GM13977 (cell line): ENCODE data around the gene MC5R.
"Not testable (repeated sequence)": the region's sequence is repeated elsewhere in the genome, so short reads cannot be mapped to it uniquely, and the experiment has no call there.

Experiments
- DNase-seq: peaks from one replicate; pipeline ENCODE4 v3.0.0; 2012; ENCODE audit warnings: low spot score
- CTCF ChIP-seq: IDR thresholded peaks from 2 replicates; pipeline ENCODE4 v1.5.1; 2012; ENCODE audit warnings: mild to moderate bottlenecking, control low read depth; ENCODE audit not compliant: insufficient read depth; ENCODE audit errors: extremely low read depth, missing control alignments
- in situ Hi-C: fragments of 300-500 bp; cut with MboI; formaldehyde crosslinking; loops from one replicate; pipeline ENCODE4 v1.12.0; 2022; ENCODE audit warnings: low sequenced_read_pairs, low pct_unique_long_range_greater_than_20kb, mixed read lengths, inconsistent platforms; ENCODE audit not compliant: unreplicated experiment

MC5R gene

GRCh38 chr18:13835202-13835601 lies 11.3 kb downstream of the MC5R start:
- DNase-seq: no peak
- TF ChIP-seq CTCF: no peak
- in situ Hi-C loops: no loop called here

GRCh38 chr18:13836559-13836958 lies 12.6 kb downstream of the MC5R start:
- in situ Hi-C loops: no loop called here
- no peak for TF ChIP-seq CTCF
- no peak for DNase-seq

GRCh38 chr18:13849791-13850190 lies 25.8 kb downstream of the MC5R start:
- DNase-seq: no peak
- in situ Hi-C loops: loop anchor here (10.0 kb wide), 1 partner anchor 225 kb away; no protein-coding TSS in a partner anchor
- no peak for TF ChIP-seq CTCF

- in situ Hi-C loops, DNase-seq: not testable (repeated sequence)
Measured at GRCh38 chr18:13862898-13863297, 38.9 kb downstream of the MC5R start.

DNA sequence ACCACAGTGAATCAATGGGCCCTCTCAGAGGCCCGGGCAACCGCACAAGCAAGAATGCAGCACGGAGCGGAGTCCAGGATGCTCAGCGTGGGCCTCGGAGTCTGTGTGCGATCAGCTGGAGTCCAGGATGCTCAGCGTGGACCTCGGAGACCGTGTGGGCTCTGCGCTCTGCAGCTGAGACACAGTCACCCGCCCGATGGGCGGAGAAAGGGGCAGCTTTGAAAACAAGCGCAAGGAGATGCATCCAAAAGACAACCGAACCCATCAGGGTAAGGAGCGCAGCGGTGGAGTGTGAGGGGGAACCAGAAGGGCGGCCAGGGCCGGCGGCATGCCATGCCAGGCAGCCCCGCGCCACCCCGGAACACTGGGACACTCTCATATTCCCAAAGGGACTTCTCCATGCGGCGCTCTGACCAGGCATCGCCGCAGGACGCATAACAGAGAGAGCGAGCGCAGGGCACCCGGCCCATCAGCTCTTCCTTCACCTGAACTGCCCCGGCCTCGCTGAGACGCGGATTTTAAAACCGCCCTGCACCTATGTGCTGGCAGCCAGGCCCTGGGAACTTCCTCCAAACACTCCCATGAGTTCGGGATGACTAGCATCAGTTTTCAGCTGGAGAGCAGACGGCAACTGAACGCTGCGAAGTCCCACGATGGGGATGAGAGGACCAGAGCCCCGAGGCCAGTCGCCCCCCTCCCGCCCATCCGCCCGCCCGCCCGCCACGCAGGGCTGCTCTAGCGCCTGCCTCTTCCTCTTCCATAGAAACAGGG lies 44.7 kb downstream of the MC5R start:
- in situ Hi-C loops: no loop called here
- no peak for DNase-seq
- no peak for TF ChIP-seq CTCF

GRCh38 chr18:13871701-13872100 lies 47.8 kb downstream of the MC5R start:
- TF ChIP-seq CTCF: no peak
- in situ Hi-C loops: no loop called here

GRCh38 chr18:13872373-13872772 lies 48.4 kb downstream of the MC5R start:
- no peak for DNase-seq
- no peak for TF ChIP-seq CTCF
- in situ Hi-C loops: no loop called here

More at GRCh38 chr18:13871701-13872100, 47.8 kb downstream of the MC5R start:
- DNase-seq: no peak
